Mesendoderm (in vitro differentiated cells): ENCODE measurements around the gene FNDC3A.

ENCODE experiments used
- DNase-seq: peaks from one replicate; pipeline ENCODE4 v3.0.0; 2013
- H2AK5ac ChIP-seq: 2 replicates; pipeline ENCODE4 v1.6.1; 2013; ENCODE audit warnings: low read length, inconsistent platforms
- H2BK120ac ChIP-seq: 2 replicates; pipeline ENCODE4 v1.6.1; 2013; ENCODE audit warnings: low read depth, mild to moderate bottlenecking, low read length, moderate library complexity, mixed read lengths
- H2BK15ac ChIP-seq: replicated peaks from 2 replicates; pipeline ENCODE4 v1.6.1; 2013; ENCODE audit warnings: low read depth, mild to moderate bottlenecking, moderate library complexity
- H2BK5ac ChIP-seq: 2 replicates; pipeline ENCODE4 v1.6.1; 2013; ENCODE audit warnings: low read length, inconsistent platforms
- H3K18ac ChIP-seq: 2 replicates; pipeline ENCODE4 v1.6.1; 2013; ENCODE audit warnings: mild to moderate bottlenecking, low read length, mixed read lengths
- H3K23ac ChIP-seq: one replicate; pipeline ENCODE4 v1.6.1; 2013; ENCODE audit warnings: low read length
- H3K27ac ChIP-seq: 2 replicates; pipeline ENCODE4 v1.5.1; 2013; ENCODE audit warnings: low read depth, mild to moderate bottlenecking, inconsistent platforms, low read length, moderate library complexity
- H3K27me3 ChIP-seq: 2 replicates; pipeline ENCODE4 v1.6.1; 2013; ENCODE audit warnings: low read length, control low read depth, mild to moderate bottlenecking, inconsistent platforms; ENCODE audit not compliant: insufficient read depth, poor library complexity
- H3K36me3 ChIP-seq: 2 replicates; pipeline ENCODE4 v1.6.1; 2013; ENCODE audit warnings: low read length, inconsistent platforms; ENCODE audit not compliant: control insufficient read depth, insufficient read depth
- H3K4ac ChIP-seq: one replicate; pipeline ENCODE4 v1.6.1; 2013; ENCODE audit warnings: low read depth, mild to moderate bottlenecking, low read length, moderate library complexity
- H3K4me1 ChIP-seq: 2 replicates; pipeline ENCODE4 v1.6.1; 2013; ENCODE audit warnings: low read depth, low read length, inconsistent platforms; ENCODE audit not compliant: control insufficient read depth
- H3K4me2 ChIP-seq: 2 replicates; pipeline ENCODE4 v1.6.1; 2013; ENCODE audit warnings: low read length
- H3K4me3 ChIP-seq: 2 replicates; pipeline ENCODE4 v1.5.1; 2013; ENCODE audit warnings: mild to moderate bottlenecking, low read length
- H3K56ac ChIP-seq: one replicate; pipeline ENCODE4 v1.6.1; 2013; ENCODE audit warnings: low read length
- H3K79me1 ChIP-seq: 2 replicates; pipeline ENCODE4 v1.6.1; 2013; ENCODE audit warnings: low read length, inconsistent platforms
- H3K79me2 ChIP-seq: 2 replicates; pipeline ENCODE4 v1.6.1; 2013; ENCODE audit warnings: mild to moderate bottlenecking, low read length; ENCODE audit not compliant: control insufficient read depth, insufficient read depth
- H3K9ac ChIP-seq: 2 replicates; pipeline ENCODE4 v1.6.1; 2013; ENCODE audit warnings: low read length, inconsistent platforms
- H4K5ac ChIP-seq: one replicate; pipeline ENCODE4 v1.6.1; 2013; ENCODE audit warnings: low read length
- H4K8ac ChIP-seq: one replicate; pipeline ENCODE4 v1.6.1; 2013; ENCODE audit warnings: low read depth, mild to moderate bottlenecking, control low read depth, low read length, moderate library complexity
- WGBS: extraction: QIAGEN DNeasy Blood & Tissue Kit; methylation state at CpG from one replicate; pipeline ENCODE4 v1.1.7; 2013; ENCODE audit warnings: low lambda C conversion rate, missing lambda C conversion rate; ENCODE audit not compliant: insufficient coverage; ENCODE audit errors: extremely low coverage; 5-methylcytosine and 5-hydroxymethylcytosine counted together

The FNDC3A gene

DNA sequence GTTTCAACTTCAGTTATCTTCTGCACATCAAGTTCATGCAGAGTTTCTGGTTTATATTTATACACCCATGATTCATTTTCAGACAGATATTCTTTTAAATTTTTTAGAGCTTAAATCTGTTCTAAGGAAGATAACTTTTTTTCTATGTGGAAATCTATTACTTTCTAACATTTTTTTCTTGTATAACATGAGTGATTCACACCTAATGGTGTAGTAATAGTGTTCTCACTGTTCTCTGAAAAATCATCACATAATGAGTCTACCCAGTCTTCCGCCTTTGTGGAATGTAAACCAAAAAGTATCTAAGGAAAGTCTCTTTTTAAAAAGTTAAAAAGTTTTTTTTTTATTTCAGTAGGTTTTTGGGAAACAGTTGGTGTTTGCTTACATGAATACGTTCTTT lies 70.8 kb downstream of the FNDC3A start:
- no peaks in the 10 kb centered on the region for H3K79me1 ChIP-seq
- no peak overlapping the region for H2BK15ac ChIP-seq
- H3K27ac ChIP-seq, result no peak overlapping the region
- H3K79me2 ChIP-seq, result no peaks in the 10 kb centered on the region
- no peak overlapping the region for H3K23ac ChIP-seq
- H4K8ac ChIP-seq, result no peak overlapping the region
- H2BK5ac ChIP-seq, result no peak overlapping the region
- H4K5ac ChIP-seq, result no peak overlapping the region
- no peak overlapping the region for H3K18ac ChIP-seq
- no peak overlapping the region for H3K4me3 ChIP-seq
- H3K4me1 ChIP-seq, result no peaks in the 10 kb centered on the region
- no peak overlapping the region for H3K4me2 ChIP-seq
- H3K56ac ChIP-seq, result no peak overlapping the region
- no CpG with 5 or more reads among the region's 2 CpGs for WGBS
- DNase-seq, result no peak
- H3K27me3 ChIP-seq, result no peaks in the 10 kb centered on the region
- H3K4ac ChIP-seq, result no peak overlapping the region
- H3K36me3 ChIP-seq, result no peaks in the 10 kb centered on the region
- no peak overlapping the region for H2BK120ac ChIP-seq
- H2AK5ac ChIP-seq, result no peak overlapping the region
- H3K9ac ChIP-seq, result no peak overlapping the region

DNA sequence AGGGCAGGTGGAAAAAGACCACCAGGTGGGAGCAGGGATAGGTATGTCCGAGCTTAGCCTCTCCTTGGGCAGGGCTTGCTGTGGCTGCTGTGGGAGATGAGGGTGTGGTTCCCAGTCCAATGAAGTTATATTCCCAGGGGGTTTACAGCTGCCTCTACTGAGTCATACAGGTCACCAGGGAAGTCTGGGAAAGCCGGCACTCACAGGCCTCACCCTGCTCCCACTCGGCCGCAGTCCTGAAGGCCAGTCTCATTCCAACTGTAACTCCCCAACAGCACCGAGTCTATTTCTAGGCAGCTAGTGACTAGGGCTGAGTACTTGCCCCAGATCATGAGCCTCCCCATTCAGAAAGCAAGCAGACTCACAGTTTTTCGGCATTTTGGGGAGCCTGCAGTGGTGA lies 77.1 kb downstream of the FNDC3A start:
- H3K79me1 ChIP-seq, result peaks cover 7% of the 10 kb centered on the region
- H3K4me2 ChIP-seq, result no peak overlapping the region
- no CpG with 5 or more reads among the region's 6 CpGs for WGBS
- no peak overlapping the region for H3K9ac ChIP-seq
- H3K18ac ChIP-seq, result no peak overlapping the region
- H4K8ac ChIP-seq, result no peak overlapping the region
- no peaks in the 10 kb centered on the region for H3K4me1 ChIP-seq
- no peaks in the 10 kb centered on the region for H3K27me3 ChIP-seq
- H3K4me3 ChIP-seq, result no peak overlapping the region
- no peak overlapping the region for H3K56ac ChIP-seq
- H3K23ac ChIP-seq, result no peak overlapping the region
- DNase-seq, result no peak
- H2BK15ac ChIP-seq, result no peak overlapping the region
- H3K4ac ChIP-seq, result no peak overlapping the region
- no peak overlapping the region for H4K5ac ChIP-seq
- H2BK120ac ChIP-seq, result no peak overlapping the region
- no peak overlapping the region for H3K27ac ChIP-seq
- H3K36me3 ChIP-seq, result no peaks in the 10 kb centered on the region
- no peaks in the 10 kb centered on the region for H3K79me2 ChIP-seq
- H2AK5ac ChIP-seq, result no peak overlapping the region
- H2BK5ac ChIP-seq, result no peak overlapping the region

DNA sequence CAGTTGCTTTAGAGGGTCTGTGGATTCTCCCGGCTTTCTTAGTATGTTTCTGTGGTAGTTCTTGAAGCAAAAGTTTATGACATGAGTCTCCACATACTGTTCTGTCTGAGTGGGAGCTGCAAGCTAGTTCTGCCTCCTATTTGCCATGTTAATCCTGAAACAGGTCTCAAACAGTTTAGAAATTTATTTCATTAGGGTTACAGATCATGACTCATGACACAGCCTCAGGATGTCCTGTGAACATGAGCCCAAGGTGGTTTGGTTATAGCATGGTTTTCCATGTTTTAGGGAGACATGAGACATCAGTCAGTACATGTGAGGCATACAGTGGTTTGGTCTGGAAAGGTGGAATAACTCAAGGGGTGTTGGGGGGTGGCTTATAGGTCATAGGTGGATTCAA lies 77.5 kb downstream of the FNDC3A start:
- H3K18ac ChIP-seq, result no peak overlapping the region
- H2BK15ac ChIP-seq, result no peak overlapping the region
- H4K5ac ChIP-seq, result no peak overlapping the region
- H3K56ac ChIP-seq, result no peak overlapping the region
- H3K27ac ChIP-seq, result no peak overlapping the region
- H3K79me2 ChIP-seq, result no peaks in the 10 kb centered on the region
- H2AK5ac ChIP-seq, result no peak overlapping the region
- H2BK5ac ChIP-seq, result no peak overlapping the region
- H4K8ac ChIP-seq, result no peak overlapping the region
- H3K9ac ChIP-seq, result no peak overlapping the region
- no peaks in the 10 kb centered on the region for H3K4me1 ChIP-seq
- no peak overlapping the region for H3K4me2 ChIP-seq
- no peaks in the 10 kb centered on the region for H3K27me3 ChIP-seq
- no peak overlapping the region for H3K23ac ChIP-seq
- WGBS, result no CpG with 5 or more reads among the region's 1 CpG
- H2BK120ac ChIP-seq, result no peak overlapping the region
- peaks cover 7% of the 10 kb centered on the region for H3K79me1 ChIP-seq
- DNase-seq, result no peak
- H3K4ac ChIP-seq, result no peak overlapping the region
- H3K36me3 ChIP-seq, result no peaks in the 10 kb centered on the region
- no peak overlapping the region for H3K4me3 ChIP-seq

DNA sequence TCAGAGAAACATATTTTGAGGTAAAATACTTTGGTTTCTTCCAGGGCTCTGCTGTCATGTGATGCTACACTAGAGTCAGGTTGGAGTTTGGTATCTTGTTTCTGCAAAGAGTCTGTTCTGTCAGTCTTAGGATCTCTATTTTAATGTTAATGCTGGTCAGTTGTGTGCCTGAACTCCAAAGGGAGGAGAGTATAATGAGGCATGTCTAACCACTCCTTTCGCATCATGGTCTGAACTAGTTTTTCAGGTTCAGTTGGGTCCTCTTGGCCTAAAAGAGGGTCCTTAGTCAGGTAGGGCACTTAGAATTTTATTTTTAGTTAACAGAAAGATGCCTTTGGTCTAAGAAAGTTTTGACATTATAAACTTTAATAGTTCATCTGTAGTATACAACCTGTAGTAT lies 78.2 kb downstream of the FNDC3A start:
- no peak overlapping the region for H3K9ac ChIP-seq
- H4K5ac ChIP-seq, result no peak overlapping the region
- no peak overlapping the region for H3K4ac ChIP-seq
- no peaks in the 10 kb centered on the region for H3K4me1 ChIP-seq
- H3K79me2 ChIP-seq, result no peaks in the 10 kb centered on the region
- H3K18ac ChIP-seq, result no peak overlapping the region
- H3K27ac ChIP-seq, result no peak overlapping the region
- no peak overlapping the region for H3K4me3 ChIP-seq
- no peak overlapping the region for H2AK5ac ChIP-seq
- no peak for DNase-seq
- no peaks in the 10 kb centered on the region for H3K36me3 ChIP-seq
- peaks cover 7% of the 10 kb centered on the region for H3K79me1 ChIP-seq
- no CpG with 5 or more reads among the region's 1 CpG for WGBS
- no peak overlapping the region for H2BK120ac ChIP-seq
- no peak overlapping the region for H3K56ac ChIP-seq
- H3K27me3 ChIP-seq, result no peaks in the 10 kb centered on the region
- H3K4me2 ChIP-seq, result no peak overlapping the region
- H2BK15ac ChIP-seq, result no peak overlapping the region
- H2BK5ac ChIP-seq, result no peak overlapping the region
- no peak overlapping the region for H4K8ac ChIP-seq
- no peak overlapping the region for H3K23ac ChIP-seq

DNA sequence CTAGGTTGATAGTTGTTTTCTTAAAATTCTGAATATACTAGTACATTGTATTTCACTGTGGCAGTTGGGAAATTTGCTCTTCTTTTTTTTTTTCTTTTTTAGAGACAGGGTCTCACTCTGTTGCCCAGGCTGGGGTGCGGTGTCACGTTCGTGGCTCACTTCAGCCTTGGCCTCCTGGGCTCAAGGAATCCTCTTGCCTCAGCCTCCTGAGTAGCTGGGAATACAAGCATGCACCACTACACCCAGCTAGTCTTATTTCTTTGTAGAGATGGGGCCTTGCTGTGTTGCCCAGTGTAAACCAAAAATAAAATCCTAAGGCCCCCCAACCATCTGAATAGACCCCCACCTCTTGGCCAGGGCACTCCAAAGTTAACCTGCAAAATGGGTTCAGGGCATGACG lies 79.3 kb downstream of the FNDC3A start:
- H3K56ac ChIP-seq, result no peak overlapping the region
- no CpG with 5 or more reads among the region's 4 CpGs for WGBS
- H3K27me3 ChIP-seq, result no peaks in the 10 kb centered on the region
- no peak overlapping the region for H3K4me3 ChIP-seq
- H2BK120ac ChIP-seq, result no peak overlapping the region
- peaks cover 7% of the 10 kb centered on the region for H3K79me1 ChIP-seq
- no peak overlapping the region for H4K5ac ChIP-seq
- no peak overlapping the region for H2BK15ac ChIP-seq
- H3K27ac ChIP-seq, result no peak overlapping the region
- DNase-seq, result no peak
- H3K18ac ChIP-seq, result no peak overlapping the region
- H3K4ac ChIP-seq, result no peak overlapping the region
- H4K8ac ChIP-seq, result no peak overlapping the region
- no peak overlapping the region for H2BK5ac ChIP-seq
- no peak overlapping the region for H3K4me2 ChIP-seq
- H3K23ac ChIP-seq, result no peak overlapping the region
- no peak overlapping the region for H3K9ac ChIP-seq
- no peaks in the 10 kb centered on the region for H3K36me3 ChIP-seq
- no peak overlapping the region for H2AK5ac ChIP-seq
- no peaks in the 10 kb centered on the region for H3K79me2 ChIP-seq
- no peaks in the 10 kb centered on the region for H3K4me1 ChIP-seq

DNA sequence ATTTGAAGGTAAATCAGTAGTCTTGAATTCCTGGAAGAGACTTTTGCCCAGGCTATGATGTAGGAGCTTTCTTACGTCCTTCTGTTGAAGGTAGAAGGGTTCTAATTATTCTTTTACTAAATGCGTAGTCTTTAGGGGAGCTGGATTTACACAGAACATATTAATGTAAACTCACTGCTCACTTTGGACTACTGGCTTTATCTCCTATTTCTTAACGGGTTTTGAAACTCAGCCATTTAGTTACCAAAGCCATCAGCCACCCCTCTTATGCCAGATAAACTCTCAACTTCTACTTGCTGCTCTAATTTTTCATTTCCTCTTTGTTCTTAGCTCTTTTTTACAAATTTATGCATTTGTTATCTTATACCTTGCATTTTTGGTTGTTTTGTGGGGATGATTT lies 81.5 kb downstream of the FNDC3A start:
- Histone ChIP-seq H3K27ac (no peak overlapping the region), H3K9ac (no peak overlapping the region), H3K4ac (no peak overlapping the region), H4K8ac (no peak overlapping the region), H2BK15ac (no peak overlapping the region), H4K5ac (no peak overlapping the region), H3K23ac (no peak overlapping the region), H3K79me1 (peaks cover 7% of the 10 kb centered on the region), H3K4me1 (no peaks in the 10 kb centered on the region), H2BK5ac (no peak overlapping the region), H3K36me3 (no peaks in the 10 kb centered on the region), H3K4me3 (no peak overlapping the region), H3K79me2 (no peaks in the 10 kb centered on the region), H2BK120ac (no peak overlapping the region), H2AK5ac (no peak overlapping the region), H3K27me3 (no peaks in the 10 kb centered on the region), H3K18ac (no peak overlapping the region), H3K56ac (no peak overlapping the region), H3K4me2 (no peak overlapping the region)
- WGBS, result no CpG with 5 or more reads among the region's 3 CpGs
- no peak for DNase-seq
